ENCODE measurements around the gene USP36.
"Not testable (repeated sequence)": the region's sequence is repeated elsewhere in the genome, so short reads cannot be mapped to it uniquely, and the experiment has no call there.

USP36 gene

DNA sequence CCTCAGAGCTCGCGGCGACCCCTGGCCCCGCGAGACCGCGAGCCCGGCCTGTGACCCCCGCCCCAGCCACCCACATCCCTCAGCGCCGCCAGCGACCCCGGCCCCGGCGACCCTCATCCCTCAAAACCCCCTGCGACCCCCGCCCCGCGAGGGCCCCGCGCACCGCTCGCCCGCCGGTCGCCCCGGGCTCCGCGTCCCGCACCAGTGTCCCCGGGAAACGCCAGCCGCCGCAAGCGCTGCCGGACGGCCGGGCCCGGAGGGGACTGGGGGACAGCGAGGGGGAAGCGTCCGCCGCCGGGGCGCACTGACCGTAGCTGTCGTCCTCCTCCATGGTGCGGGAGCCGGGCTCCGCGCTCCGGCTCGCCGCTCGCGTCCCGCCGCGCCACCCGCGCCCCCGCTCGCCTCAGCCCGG, 58.7 kb downstream of the USP36 start, which contains the start of gene CYTH1:
Gene CYTH1 (minus strand): TSS at position 381 of the 412 bp plus-strand sequence. CDS start 50 bp downstream, at position 331.
- TF ChIP-seq CTCF (IDR thresholded peaks at IDR 0.05) (no peak), ZFX (IDR thresholded peaks at IDR 0.05; ENCODE audit: borderline replicate concordance) (no peak)
- H3K27ac ChIP-seq = peak within 1 kb of the TSS; percentile 78

- peak overlapping the region; percentile 39 for H3K27ac ChIP-seq
Measured at GRCh38 chr17:78781104-78781892, 59.3 kb downstream of the USP36 start.

GRCh38 chr17:78780335-78780734, 60.3 kb downstream of the USP36 start:
- TF ChIP-seq ZFX (IDR thresholded peaks at IDR 0.05; ENCODE audit: borderline replicate concordance) (no peak), CTCF (IDR thresholded peaks at IDR 0.05) (no peak)
- H3K27ac ChIP-seq = peak overlapping the region; percentile 22

More at GRCh38 chr17:78781104-78781892, 59.3 kb downstream of the USP36 start:
- TF ChIP-seq CTCF (IDR thresholded peaks at IDR 0.05) (no peak), ZFX (IDR thresholded peaks at IDR 0.05; ENCODE audit: borderline replicate concordance) (no peak)

DNA sequence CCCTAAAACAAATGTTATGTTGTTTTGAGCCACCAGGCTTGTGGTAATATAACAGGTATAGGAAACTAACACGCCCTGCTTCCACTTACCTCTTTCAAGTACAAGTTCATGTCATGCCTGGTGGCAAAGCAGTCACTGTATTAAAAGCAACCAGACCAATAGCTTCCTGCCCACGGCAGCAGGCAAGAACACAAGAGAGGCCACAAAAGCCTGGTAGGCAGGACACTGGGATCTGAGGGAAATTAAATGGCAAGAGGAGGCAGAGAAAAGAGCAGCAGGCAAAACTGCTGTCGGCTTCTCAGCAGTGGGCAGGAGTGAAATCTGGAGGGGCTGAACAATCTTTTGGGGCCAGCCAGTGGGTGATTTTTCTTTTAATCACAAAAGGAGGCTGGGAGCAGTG, 60.8 kb downstream of the USP36 start:
- H3K27ac ChIP-seq = peak overlapping the region; percentile 22
- no peak for TF ChIP-seq CTCF (IDR thresholded peaks at IDR 0.05)
- no peak for TF ChIP-seq ZFX (IDR thresholded peaks at IDR 0.05; ENCODE audit: borderline replicate concordance)

GRCh38 chr17:78779286-78779651, 61.3 kb downstream of the USP36 start:
- H3K27ac ChIP-seq = not testable (repeated sequence)

GRCh38 chr17:78777881-78778280, 62.7 kb downstream of the USP36 start:
- no peak overlapping the region for H3K27ac ChIP-seq
- TF ChIP-seq ZFX (IDR thresholded peaks at IDR 0.05; ENCODE audit: borderline replicate concordance) (no peak), CTCF (IDR thresholded peaks at IDR 0.05) (no peak)

GRCh38 chr17:78774956-78775571, 65.5 kb downstream of the USP36 start:
- TF ChIP-seq ZFX (IDR thresholded peaks at IDR 0.05; ENCODE audit: borderline replicate concordance) (no peak), CTCF (IDR thresholded peaks at IDR 0.05) (no peak)
- no peak overlapping the region for H3K27ac ChIP-seq

Data from 22Rv1 (cell line).